ENCODE data around the gene ARG2. TPM values are rescaled to one million over a fixed set of nuclear protein-coding genes. Genes with fewer than 3 reads are reported as not detected.

The ARG2 gene
- total and polyA plus RNA-seq, 5 donors from 2014 or later = 0.96 to 4.3 (median 1.0) TPM

DNA sequence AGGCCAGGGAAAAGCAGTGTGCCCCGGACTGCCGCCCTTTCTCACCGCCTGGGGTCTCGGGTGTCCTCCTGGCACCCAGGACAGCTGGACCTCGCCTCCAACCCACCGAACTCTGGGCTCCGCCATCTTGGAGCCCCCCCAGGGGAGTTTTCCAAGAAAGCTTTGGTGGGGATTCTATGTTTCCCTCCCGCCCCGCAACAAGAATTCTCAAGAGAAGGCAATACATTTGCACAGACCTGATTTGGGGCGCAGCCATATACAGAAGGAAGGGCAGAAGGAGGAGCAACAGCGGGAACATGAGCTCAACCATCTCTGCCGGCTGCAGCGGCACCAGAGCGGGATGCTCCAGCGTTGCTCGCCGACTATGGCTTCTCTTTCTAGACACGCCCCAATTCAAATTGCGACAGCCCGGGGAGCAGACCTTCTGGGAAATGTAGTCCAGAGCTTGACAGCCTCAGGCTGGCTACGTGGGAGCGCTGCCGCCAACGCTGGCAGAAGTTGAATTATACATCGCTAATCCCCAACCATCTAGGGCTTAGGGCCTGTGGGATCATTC is 75.8 kb downstream of the ARG2 start, which contains the start of gene RDH11:
Gene RDH11, minus strand, starts transcription at position 371 of the 556 bp plus-strand sequence. Its CDS starts 61 bp downstream, at position 310.
- peak; percentile 96 to 97 for ATAC-seq (ENCODE audit: low read depth in 2 of 2)
- H3K36me3 Mint-ChIP-seq = peaks cover 21% of the 10 kb centered on the region
- no peaks in the 10 kb centered on the region for H3K27me3 ChIP-seq (ENCODE audit: control insufficient read depth, insufficient read depth, low read length)
- peaks cover 6% of the 10 kb centered on the region for H3K27me3 Mint-ChIP-seq
- peaks cover 4 to 30% (median 26%) of the 10 kb centered on the region in 4 donors for H3K4me1 Mint-ChIP-seq
- H3K4me3 Mint-ChIP-seq = peak within 1 kb of the TSS; percentile 86 to 93 (median 92)
- peak within 1 kb of the TSS; percentile 45 to 90 (median 81) for H3K27ac Mint-ChIP-seq
- H3K27ac ChIP-seq (ENCODE audit: insufficient read depth, low read length, poor library complexity, severe bottlenecking) = peak within 1 kb of the TSS; percentile 78
- peaks cover 19% of the 10 kb centered on the region for H3K36me3 ChIP-seq (ENCODE audit: control insufficient read depth, insufficient read depth, low read length)
- peaks cover 11% of the 10 kb centered on the region for H3K4me1 ChIP-seq (ENCODE audit: control insufficient read depth, insufficient read depth, low read length, poor library complexity, severe bottlenecking)
- peak; percentile 77 to 92 (median 84) for DNase-seq
- peak within 1 kb of the TSS; percentile 96 for H3K4me3 ChIP-seq (ENCODE audit: low read depth, low read length)
- H3K9me3 Mint-ChIP-seq = no peaks in the 10 kb centered on the region
- no peaks in the 10 kb centered on the region for H3K9me3 ChIP-seq (ENCODE audit: control insufficient read depth in 2 of 2, low read length in 2 of 2)

DNA sequence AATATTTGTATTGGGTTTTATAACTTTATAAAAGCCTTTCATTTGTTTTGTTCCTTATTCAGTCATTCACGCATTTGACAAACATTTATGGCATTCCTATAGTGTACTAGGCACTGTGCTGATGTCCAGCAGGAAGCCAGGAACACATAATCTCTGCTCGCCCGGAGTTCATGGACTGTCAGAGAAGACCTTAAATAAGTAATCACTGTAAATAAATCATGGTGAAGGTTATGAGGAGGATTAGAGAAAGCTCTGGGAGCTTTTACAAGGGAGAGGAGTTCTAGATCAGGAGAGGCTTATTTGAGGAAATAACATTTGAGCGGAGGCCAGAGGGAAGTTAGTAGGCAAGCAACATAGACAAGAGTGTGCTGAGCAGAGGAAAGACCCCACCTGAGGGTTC is 77.3 kb downstream of the ARG2 start:
- H3K4me3 Mint-ChIP-seq = peak overlapping the region in 1 of 4 donors; percentile 82
- peaks cover 6% of the 10 kb centered on the region for H3K27me3 Mint-ChIP-seq
- H3K9me3 ChIP-seq (ENCODE audit: control insufficient read depth in 2 of 2, low read length in 2 of 2) = no peaks in the 10 kb centered on the region
- DNase-seq (no peak), ATAC-seq (ENCODE audit: low read depth in 2 of 2) (no peak)
- peaks cover 4 to 30% (median 22%) of the 10 kb centered on the region in 4 donors for H3K4me1 Mint-ChIP-seq
- H3K36me3 Mint-ChIP-seq = peaks cover 8% of the 10 kb centered on the region
- H3K27ac ChIP-seq (ENCODE audit: insufficient read depth, low read length, poor library complexity, severe bottlenecking) = no peak overlapping the region
- H3K9me3 Mint-ChIP-seq = no peaks in the 10 kb centered on the region
- H3K27ac Mint-ChIP-seq = peak overlapping the region in 1 of 3 donors; percentile 38
- H3K4me3 ChIP-seq (ENCODE audit: low read depth, low read length) = no peak overlapping the region
- H3K27me3 ChIP-seq (ENCODE audit: control insufficient read depth, insufficient read depth, low read length) = no peaks in the 10 kb centered on the region
- peaks cover 4% of the 10 kb centered on the region for H3K36me3 ChIP-seq (ENCODE audit: control insufficient read depth, insufficient read depth, low read length)
- peaks cover 11% of the 10 kb centered on the region for H3K4me1 ChIP-seq (ENCODE audit: control insufficient read depth, insufficient read depth, low read length, poor library complexity, severe bottlenecking)

- H3K4me3 Mint-ChIP-seq = peak overlapping the region in 1 of 4 donors; percentile 55
- Histone ChIP-seq H3K4me3 (ENCODE audit: low read depth, low read length) (no peak overlapping the region), H3K27me3 (ENCODE audit: control insufficient read depth, insufficient read depth, low read length) (no peaks in the 10 kb centered on the region), H3K9me3 (ENCODE audit: control insufficient read depth in 2 of 2, low read length in 2 of 2) (no peaks in the 10 kb centered on the region), H3K27ac (ENCODE audit: insufficient read depth, low read length, poor library complexity, severe bottlenecking) (no peak overlapping the region), H3K4me1 (ENCODE audit: control insufficient read depth, insufficient read depth, low read length, poor library complexity, severe bottlenecking) (peaks cover 11% of the 10 kb centered on the region), H3K36me3 (ENCODE audit: control insufficient read depth, insufficient read depth, low read length) (no peaks in the 10 kb centered on the region)
- peaks cover 9% of the 10 kb centered on the region for H3K27me3 Mint-ChIP-seq
- no peak overlapping the region for H3K27ac Mint-ChIP-seq
- DNase-seq = no peak
- H3K9me3 Mint-ChIP-seq = no peaks in the 10 kb centered on the region
- ATAC-seq (ENCODE audit: low read depth in 2 of 2) = no peak
- H3K36me3 Mint-ChIP-seq = no peaks in the 10 kb centered on the region
- peaks cover 0 to 24% (median 16%) of the 10 kb centered on the region in 4 donors for H3K4me1 Mint-ChIP-seq
Observed at GRCh38 chr14:67698179-67698578, 78.5 kb downstream of the ARG2 start.

Other genes starting within 250 kb of the ARG2 start
- not detected for gene PLEK2, start 207.8 kb upstream of the ARG2 start, total RNA-seq
- gene PLEK2, start 207.8 kb upstream of the ARG2 start, polyA plus RNA-seq = under 1 TPM in 1 of 4 donors, not detected in 3; 0.56 TPM
- gene TMEM229B, start 131.2 kb upstream of the ARG2 start, total RNA-seq = 12.3 TPM
- gene TMEM229B, start 131.2 kb upstream of the ARG2 start, polyA plus RNA-seq = 10 to 100 TPM in 3 of 4 donors, 1 to 10 TPM in 1; 8.2 to 21.6 (median 15.7) TPM
- 0.15 TPM for gene PLEKHH1, start 86.6 kb upstream of the ARG2 start, total RNA-seq
- gene PLEKHH1, start 86.6 kb upstream of the ARG2 start, polyA plus RNA-seq = under 1 TPM in 2 of 4 donors, not detected in 2; 0.05 to 0.24 TPM
- gene PIGH, start 19.7 kb upstream of the ARG2 start, total RNA-seq = 35.6 TPM
- 10 to 100 TPM; 34.8 to 46.2 (median 38.4) TPM for gene PIGH, start 19.7 kb upstream of the ARG2 start, polyA plus RNA-seq
- gene VTI1B, start 54.7 kb downstream of the ARG2 start, total RNA-seq = 46.0 TPM
- gene VTI1B, start 54.7 kb downstream of the ARG2 start, polyA plus RNA-seq = 10 to 100 TPM; 61.6 to 90.0 (median 78.6) TPM
- 26.7 TPM for gene RDH11, start 75.8 kb downstream of the ARG2 start, total RNA-seq
- 10 to 100 TPM; 66.7 to 84.1 (median 77.6) TPM for gene RDH11, start 75.8 kb downstream of the ARG2 start, polyA plus RNA-seq
- gene RDH12, start 82.0 kb downstream of the ARG2 start, total RNA-seq = not detected
- not detected for gene RDH12, start 82.0 kb downstream of the ARG2 start, polyA plus RNA-seq
- gene ZFYVE26, start 196.7 kb downstream of the ARG2 start, total RNA-seq = 27.4 TPM
- gene ZFYVE26, start 196.7 kb downstream of the ARG2 start, polyA plus RNA-seq = 1 to 10 TPM; 2.9 to 5.2 (median 3.4) TPM
- 40.2 TPM for gene RAD51B, start 199.9 kb downstream of the ARG2 start, total RNA-seq
- gene RAD51B, start 199.9 kb downstream of the ARG2 start, polyA plus RNA-seq = 10 to 100 TPM; 19.1 to 28.3 (median 26.3) TPM